Esophagus squamous epithelium (tissue), 5 donors: Measurements from ENCODE around the gene ACTL10. TPM values are rescaled to one million over a fixed set of nuclear protein-coding genes. Genes with fewer than 3 reads are reported as not detected.

Experiments
- DNase-seq: peaks from one replicate; lab custom pipeline; 2025; lab: John Stamatoyannopoulos, UW
- H3K27ac ChIP-seq, 4 donors: fragments of 200-600 bp; sonication (generic); one replicate each; pipeline ENCODE4 v1.5.1; 2016 to 2019; ENCODE audit warnings: mild to moderate bottlenecking in 1 of 4
- H3K27me3 ChIP-seq, 4 donors: fragments of 200-600 bp; sonication (generic); 1 replicate in 3 of 4; 2 replicates in 1 of 4; pipeline versions ENCODE4 v1.5.1 to v1.6.0; 2017 to 2021; ENCODE audit warnings: antibody characterized with exemption in 1 of 4
- H3K36me3 ChIP-seq, 3 donors: fragments of 200-600 bp; sonication (generic); one replicate each; pipeline ENCODE4 v1.5.1; 2016 to 2019
- H3K4me1 ChIP-seq, 3 donors: fragments of 200-600 bp; sonication (generic); one replicate each; pipeline ENCODE4 v1.5.1; 2017 to 2019
- H3K4me3 ChIP-seq, 4 donors: fragments of 200-600 bp; sonication (generic); 1 replicate in 3 of 4; 2 replicates in 1 of 4; pipeline ENCODE4 v1.5.1; 2016 to 2019; ENCODE audit warnings: mild to moderate bottlenecking in 2 of 4, moderate library complexity in 1 of 4
- H3K9me3 ChIP-seq, 3 donors: fragments of 200-600 bp; sonication (generic); one replicate each; pipeline ENCODE4 v1.5.1; 2016 to 2019
- CTCF ChIP-seq, 6 experiments: fragments of 450-650 bp in 4 of 6; fragments of 200-600 bp in 2 of 6; sonication (generic) in 2 of 6; IDR thresholded peaks; one replicate each; pipeline ENCODE4 v1.5.1; 2016 to 2019; ENCODE audit warnings: antibody characterized with exemption in 6 of 6, mild to moderate bottlenecking in 4 of 6, moderate library complexity in 4 of 6
- POLR2A ChIP-seq, 4 donors: fragments of 450-650 bp; IDR thresholded peaks; one replicate each; pipeline ENCODE4 v1.6.1; 2017; ENCODE audit warnings: antibody characterized with exemption in 4 of 4, mild to moderate bottlenecking in 4 of 4, moderate library complexity in 3 of 4
- WGBS, 2 donors: methylation state at CpG; one replicate each; pipeline ENCODE4 v1.1.5; 2018; 5-methylcytosine and 5-hydroxymethylcytosine counted together
- intact Hi-C: fragments of 100-400 bp; cut with DNase I; formaldehyde crosslinking; loops from one replicate; pipeline ENCODE4 v1.15.0; 2022
- total RNA-seq, 4 donors: library from RNA; depleted of rRNA; stranded (reverse); fragments of >200 nt; gene quantifications; one replicate each; pipeline ENCODE4 v1.1.0, GENCODE V29; 2016
- donor health status: DM: yes; HTN: yes; CAD: no.

The ACTL10 gene
- total RNA-seq, 4 donors from 2014 or later = 1.8 to 4.4 (median 3.5) TPM

- intact Hi-C loops = no loop called here
- Histone ChIP-seq H3K4me1 (peaks cover 28 to 79% (median 29%) of the 10 kb centered on the region in 3 donors), H3K36me3 (peaks cover 0 to 28% (median 0%) of the 10 kb centered on the region in 3 donors), H3K4me3 (peak overlapping the region; percentile 61 to 87 (median 69)), H3K9me3 (no peaks in the 10 kb centered on the region), H3K27me3 (no peaks in the 10 kb centered on the region), H3K27ac (peak overlapping the region; percentile 81 to 94 (median 88))
- 12 to 60% methylated on average over 5 to 19 of the region's 29 CpGs for WGBS, 2 donors
- DNase-seq = no peak
- TF ChIP-seq POLR2A (IDR thresholded peaks at IDR 0.05) (no peak), CTCF (IDR thresholded peaks at IDR 0.05) (no peak)
These were observed 6.9 kb downstream of the ACTL10 start for GRCh38 chr20:33673410-33674293.

- H3K36me3 ChIP-seq = peaks cover 0 to 20% (median 0%) of the 10 kb centered on the region in 3 donors
- DNase-seq = no peak
- WGBS, 2 donors = 12 to 13% methylated on average over 13 to 20 of the region's 73 CpGs
- H3K9me3 ChIP-seq = no peaks in the 10 kb centered on the region
- no peak for TF ChIP-seq CTCF (IDR thresholded peaks at IDR 0.05)
- peak in 2 of 4 donors; percentile 44 to 47 for TF ChIP-seq POLR2A (IDR thresholded peaks at IDR 0.05)
- H3K4me1 ChIP-seq = peaks cover 28 to 71% (median 29%) of the 10 kb centered on the region in 3 donors
- H3K4me3 ChIP-seq = peak within 1 kb of the TSS; percentile 61 to 87 (median 69)
- peak within 1 kb of the TSS; percentile 81 to 94 (median 88) for H3K27ac ChIP-seq
- H3K27me3 ChIP-seq = no peaks in the 10 kb centered on the region
- intact Hi-C loops = no loop called here
These were observed 7.8 kb downstream of the ACTL10 start, which contains the start of gene NECAB3 for GRCh38 chr20:33674294-33675135. Gene NECAB3, minus strand, starts transcription at chr20:33674428. Its CDS starts 76 bp downstream, at chr20:33674352.

GRCh38 chr20:33675136-33675959 lies 8.6 kb downstream of the ACTL10 start:
- Histone ChIP-seq H3K4me1 (peaks cover 28 to 67% (median 29%) of the 10 kb centered on the region in 3 donors), H3K36me3 (peaks cover 0 to 11% (median 0%) of the 10 kb centered on the region in 3 donors), H3K27me3 (no peaks in the 10 kb centered on the region), H3K4me3 (peak overlapping the region; percentile 61 to 87 (median 69)), H3K9me3 (no peaks in the 10 kb centered on the region), H3K27ac (peak overlapping the region; percentile 81 to 94 (median 88))
- no peak for TF ChIP-seq POLR2A (IDR thresholded peaks at IDR 0.05)
- TF ChIP-seq CTCF (IDR thresholded peaks at IDR 0.05) = no peak
- intact Hi-C loops = no loop called here
- 44 to 57% methylated on average over 14 to 16 of the region's 16 CpGs for WGBS, 2 donors
- DNase-seq = no peak

GRCh38 chr20:33676121-33676520 lies 9.4 kb downstream of the ACTL10 start:
- no peaks in the 10 kb centered on the region for H3K9me3 ChIP-seq
- peaks cover 28 to 63% (median 29%) of the 10 kb centered on the region in 3 donors for H3K4me1 ChIP-seq
- H3K27me3 ChIP-seq = no peaks in the 10 kb centered on the region
- 96 to 100% methylated on average over 4 to 7 of the region's 11 CpGs for WGBS, 2 donors
- TF ChIP-seq CTCF (IDR thresholded peaks at IDR 0.05) (no peak), POLR2A (IDR thresholded peaks at IDR 0.05) (no peak)
- intact Hi-C loops = no loop called here
- DNase-seq = no peak
- peaks cover 0 to 4% (median 0%) of the 10 kb centered on the region in 3 donors for H3K36me3 ChIP-seq
- peak overlapping the region; percentile 81 to 94 (median 88) for H3K27ac ChIP-seq
- no peak overlapping the region for H3K4me3 ChIP-seq
